Endothelial cell of umbilical vein (primary cell): Measurements from ENCODE around the gene FBXO48. TPM values are rescaled to one million over a fixed set of nuclear protein-coding genes. Genes with fewer than 3 reads are reported as not detected.

ENCODE experiments used
- BruUV-seq: library from RNA; stranded (reverse); fragments of 400-500 nt; replicated peaks from 2 replicates; lab custom pipeline; 2021; lab: Mats Ljungman, UMichigan
- CTCF ChIA-PET: fragments of 300-600, 350-600 bp; sonication (Branson Sonifier 250); formaldehyde crosslinking; loops from one replicate; lab custom pipeline; 2021; ENCODE audit warnings: antibody characterized with exemption, inconsistent platforms; lab: Charles Lee
- POLR2A ChIA-PET: fragments of 300-600, 350-600 bp; sonication (Branson Sonifier 250); formaldehyde crosslinking; loops from one replicate; lab custom pipeline; 2021; ENCODE audit warnings: antibody characterized with exemption, inconsistent platforms; lab: Charles Lee
- DNase-seq: peaks from one replicate; pipeline ENCODE4 v3.0.0-alpha.2; 2011; ENCODE audit warnings: low read depth, low spot score
- FAIRE-seq: peaks from 2 replicates; lab custom pipeline; 2011; peaks lifted over from hg19 to GRCh38; lab: Jason Lieb, UNC
- H2AFZ ChIP-seq: 2 replicates; pipeline ENCODE4 v1.6.0; 2012; ENCODE audit warnings: low read depth, low read length, control low read depth, inconsistent platforms
- H3K27ac ChIP-seq: 2 replicates; pipeline ENCODE4 v1.5.1; 2011; ENCODE audit warnings: low read depth, mild to moderate bottlenecking, control low read depth, low read length, moderate library complexity; ENCODE audit not compliant: insufficient read depth
- H3K27me3 ChIP-seq, 2 experiments: 2 replicates each; pipeline versions ENCODE4 v1.6.0 to v1.6.1; 2011; ENCODE audit warnings: low read length in 2 of 2, mixed read lengths in 1 of 2; ENCODE audit not compliant: control insufficient read depth in 2 of 2, insufficient read depth in 2 of 2
- H3K36me3 ChIP-seq, 2 experiments: 2 replicates in 1 of 2; 3 replicates in 1 of 2; pipeline ENCODE4 v1.5.1; 2011; ENCODE audit warnings: low read length in 2 of 2, mild to moderate bottlenecking in 1 of 2, moderate library complexity in 1 of 2; ENCODE audit not compliant: control insufficient read depth in 2 of 2, insufficient read depth in 2 of 2; ENCODE audit errors: extremely low read depth in 1 of 2
- H3K4me1 ChIP-seq: 3 replicates; pipeline ENCODE4 v1.5.1; 2011; ENCODE audit warnings: mild to moderate bottlenecking, low read length; ENCODE audit not compliant: control insufficient read depth, insufficient read depth; ENCODE audit errors: extremely low read depth
- H3K4me2 ChIP-seq: 2 replicates; pipeline ENCODE4 v1.6.1; 2011; ENCODE audit warnings: low read length, control low read depth, mixed read lengths; ENCODE audit not compliant: insufficient read depth
- H3K4me3 ChIP-seq, 3 experiments: fragments of 200-600 bp in 1 of 3; sonication (generic), shearing (Covaris generic) in 1 of 3; replicated peaks in 1 of 3; 2 replicates each; pipeline ENCODE4 v1.5.1; 2011 to 2016; ENCODE audit warnings: control low read depth in 3 of 3, low read length in 3 of 3, mild to moderate bottlenecking in 2 of 3, inconsistent platforms in 1 of 3, low read depth in 1 of 3, moderate library complexity in 1 of 3; ENCODE audit not compliant: insufficient read depth in 1 of 3
- H3K79me2 ChIP-seq: 2 replicates; pipeline ENCODE4 v1.6.0; 2012; ENCODE audit warnings: low read length, inconsistent platforms; ENCODE audit not compliant: control insufficient read depth, insufficient read depth
- H3K9ac ChIP-seq: replicated peaks from 2 replicates; pipeline ENCODE3; 2011; ENCODE audit warnings: low read length, control low read depth; ENCODE audit not compliant: insufficient read depth; ENCODE audit errors: extremely low read depth
- H3K9me1 ChIP-seq: replicated peaks from 3 replicates; pipeline ENCODE4 v1.6.0; 2011; ENCODE audit warnings: mild to moderate bottlenecking, low read length; ENCODE audit not compliant: control insufficient read depth, insufficient read depth; ENCODE audit errors: extremely low read depth
- H3K9me3 ChIP-seq: replicated peaks from 2 replicates; pipeline ENCODE4 v1.5.1; 2012; ENCODE audit warnings: low read length, inconsistent platforms; ENCODE audit not compliant: control insufficient read depth, insufficient read depth
- H4K20me1 ChIP-seq: replicated peaks from 2 replicates; pipeline ENCODE3; 2011; ENCODE audit warnings: mild to moderate bottlenecking, low read length; ENCODE audit not compliant: control insufficient read depth, insufficient read depth; ENCODE audit errors: extremely low read depth
- CTCF ChIP-seq, 2 donors: IDR thresholded peaks; 1 replicate in 1 of 2; 2 replicates in 1 of 2; pipeline ENCODE4 v1.5.1; 2011; ENCODE audit warnings: low read length in 2 of 2, mild to moderate bottlenecking in 2 of 2, moderate library complexity in 2 of 2, control low read depth in 1 of 2, inconsistent platforms in 1 of 2, low read depth in 1 of 2; ENCODE audit not compliant: insufficient read depth in 1 of 2; ENCODE audit errors: extremely low read depth in 1 of 2
- EZH2 ChIP-seq: IDR thresholded peaks from 2 replicates; pipeline ENCODE4 v1.6.1; 2012; ENCODE audit warnings: borderline replicate concordance, low read depth, mild to moderate bottlenecking, moderate library complexity, low read length, inconsistent platforms; ENCODE audit not compliant: severe bottlenecking
- FOS ChIP-seq: IDR thresholded peaks from 2 replicates; pipeline ENCODE4 v1.6.1; 2011; ENCODE audit warnings: mild to moderate bottlenecking, low read length, moderate library complexity, borderline replicate concordance; ENCODE audit not compliant: insufficient read depth
- GATA2 ChIP-seq: IDR thresholded peaks from 2 replicates; pipeline ENCODE4 v1.7.0; 2011; ENCODE audit warnings: low read depth, mild to moderate bottlenecking, moderate library complexity, mixed read lengths, low read length; ENCODE audit not compliant: insufficient read length, insufficient read depth
- JUN ChIP-seq: IDR thresholded peaks from 2 replicates; pipeline ENCODE4 v1.6.1; 2011; ENCODE audit warnings: borderline replicate concordance, low read depth; ENCODE audit not compliant: insufficient read length, insufficient read depth
- MAX ChIP-seq: IDR thresholded peaks from 2 replicates; pipeline ENCODE4 v1.6.1; 2011; ENCODE audit not compliant: insufficient read depth, insufficient read length
- MYC ChIP-seq: IDR thresholded peaks from one replicate; pipeline ENCODE4 v1.6.1; 2011; ENCODE audit warnings: mild to moderate bottlenecking, low read depth, low read length
- POLR2A ChIP-seq: IDR thresholded peaks from 2 replicates; pipeline ENCODE4 v1.6.1; 2012; ENCODE audit warnings: low read depth, mild to moderate bottlenecking, control low read depth, low read length
- POLR2AphosphoS5 ChIP-seq: IDR thresholded peaks from 2 replicates; pipeline ENCODE4 v1.6.1; 2012; ENCODE audit warnings: low read depth, mild to moderate bottlenecking, control low read depth, low read length, moderate library complexity; ENCODE audit not compliant: insufficient read depth
- dilution Hi-C: fragments of 300-500 bp; cut with MboI; formaldehyde crosslinking; loops from one replicate; pipeline ENCODE4 v1.15.0; 2019; ENCODE audit warnings: low sequenced_read_pairs; ENCODE audit not compliant: extremely low pct_ligation_motif_present
- intact Hi-C: fragments of 100-400 bp; cut with micrococcal nuclease; formaldehyde crosslinking; loops from one replicate; pipeline ENCODE4 v1.10.0; 2022
- polyA plus RNA-seq, 4 experiments: library from polyadenylated mRNA; depleted of rRNA in 3 of 4; stranded (reverse) in 3 of 4; unstranded in 1 of 4; fragments of >200 nt; gene quantifications; 2 replicates each; pipeline versions ENCODE4 v1.2.1 to v1.2.3, GENCODE V29; 2011 to 2012; ENCODE audit warnings: missing spikeins in 1 of 4
- total RNA-seq: library from RNA; stranded (reverse); gene quantifications from 2 replicates; pipeline ENCODE4 v1.2.3, GENCODE V29; 2021

The FBXO48 gene
- total and polyA plus RNA-seq, 2 donors (not counting 3 experiments of a cell fraction or from before 2014, with no cell fraction given) = 0.46 to 0.73 TPM

GRCh38 chr2:68454719-68455118, 12.4 kb downstream of the FBXO48 start:
- CTCF ChIA-PET = interaction anchor here (2.5 kb wide), 1 partner anchor 9 kb away, joined by 35 read pairs; no protein-coding TSS in a partner anchor
- intact Hi-C loops = no loop called here

More at GRCh38 chr2:68454719-68455118, 12.4 kb downstream of the FBXO48 start:
- no peak overlapping the region for H3K4me2 ChIP-seq
- no peak for FAIRE-seq
- H3K9me3 ChIP-seq = no peaks in the 10 kb centered on the region
- no peak for TF ChIP-seq JUN
- TF ChIP-seq EZH2 = no peak
- TF ChIP-seq POLR2A = no peak
- no peak for TF ChIP-seq FOS
- no peak for TF ChIP-seq CTCF (IDR thresholded peaks at IDR 0.05; ENCODE audit: extremely low read depth in 1 of 2, insufficient read depth in 1 of 2, low read depth in 1 of 2, low read length in 2 of 2)
- TF ChIP-seq MYC = no peak
- no peak for TF ChIP-seq MAX
- no peak for TF ChIP-seq POLR2AphosphoS5
- TF ChIP-seq GATA2 = no peak
- no peak overlapping the region for H3K9ac ChIP-seq
- no peak overlapping the region for H3K27ac ChIP-seq
- DNase-seq = no peak
- no peaks in the 10 kb centered on the region for H4K20me1 ChIP-seq
- H2AFZ ChIP-seq = no peak overlapping the region
- no peaks in the 10 kb centered on the region for H3K79me2 ChIP-seq
- H3K9me1 ChIP-seq = no peaks in the 10 kb centered on the region
- POLR2A ChIA-PET = no interaction called here
- H3K36me3 ChIP-seq = no peaks in the 10 kb centered on the region
- H3K4me1 ChIP-seq = peaks cover 2% of the 10 kb centered on the region
- dilution Hi-C loops = no loop called here
- H3K4me3 ChIP-seq = no peak overlapping the region
- BruUV-seq = no TSS peak
- no peaks in the 10 kb centered on the region for H3K27me3 ChIP-seq
